ENCODE data around the gene NAMPT.

DNA sequence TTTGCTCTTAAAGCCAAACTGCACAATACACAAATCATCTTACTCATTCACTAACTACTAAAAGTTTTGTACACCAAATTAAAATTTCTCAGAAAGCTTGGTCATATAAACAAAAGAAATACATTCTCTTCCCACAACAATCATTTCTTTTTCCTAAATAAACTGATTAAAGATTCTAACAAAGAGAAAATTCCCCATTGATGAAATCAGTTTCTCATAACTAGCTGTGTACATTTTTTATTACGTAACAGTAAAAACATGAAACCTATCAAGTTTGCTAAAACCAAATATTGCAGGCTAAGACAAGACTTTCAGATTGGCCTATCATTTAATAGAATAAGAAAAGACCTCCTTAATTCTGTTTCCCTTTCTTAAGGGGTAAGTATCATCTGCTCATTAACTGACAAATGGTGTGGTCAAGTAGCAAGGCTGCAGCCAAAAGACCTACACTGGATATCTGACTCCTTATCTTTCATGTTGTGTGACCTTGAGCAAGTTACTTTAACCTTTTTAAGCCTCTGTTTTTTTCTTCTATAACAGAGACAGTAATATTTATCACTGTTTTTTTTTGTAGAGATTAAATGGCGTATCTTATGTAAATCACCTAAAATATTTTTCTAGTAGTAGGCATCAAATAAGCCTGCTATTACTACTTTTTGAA lies 22.4 kb downstream of the NAMPT start:
- no peak for TF ChIP-seq TCF7L2 (IDR thresholded peaks at IDR 0.05; ENCODE audit: low read depth, low read length)
- TF ChIP-seq, protein P1, sequence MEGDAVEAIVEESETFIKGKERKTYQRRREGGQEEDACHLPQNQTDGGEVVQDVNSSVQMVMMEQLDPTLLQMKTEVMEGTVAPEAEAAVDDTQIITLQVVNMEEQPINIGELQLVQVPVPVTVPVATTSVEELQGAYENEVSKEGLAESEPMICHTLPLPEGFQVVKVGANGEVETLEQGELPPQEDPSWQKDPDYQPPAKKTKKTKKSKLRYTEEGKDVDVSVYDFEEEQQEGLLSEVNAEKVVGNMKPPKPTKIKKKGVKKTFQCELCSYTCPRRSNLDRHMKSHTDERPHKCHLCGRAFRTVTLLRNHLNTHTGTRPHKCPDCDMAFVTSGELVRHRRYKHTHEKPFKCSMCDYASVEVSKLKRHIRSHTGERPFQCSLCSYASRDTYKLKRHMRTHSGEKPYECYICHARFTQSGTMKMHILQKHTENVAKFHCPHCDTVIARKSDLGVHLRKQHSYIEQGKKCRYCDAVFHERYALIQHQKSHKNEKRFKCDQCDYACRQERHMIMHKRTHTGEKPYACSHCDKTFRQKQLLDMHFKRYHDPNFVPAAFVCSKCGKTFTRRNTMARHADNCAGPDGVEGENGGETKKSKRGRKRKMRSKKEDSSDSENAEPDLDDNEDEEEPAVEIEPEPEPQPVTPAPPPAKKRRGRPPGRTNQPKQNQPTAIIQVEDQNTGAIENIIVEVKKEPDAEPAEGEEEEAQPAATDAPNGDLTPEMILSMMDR (IDR thresholded peaks at IDR 0.05) = no peak
